Dedifferentiated amniotic fluid mesenchymal stem cell (primary cell): Measurements from ENCODE around the gene LCE1A.

Experiments used
- DNase-seq: peaks from one replicate; pipeline ENCODE4 v3.0.0-alpha.2; 2016; ENCODE audit errors: extremely low spot score

The LCE1A gene

GRCh38 chr1:152870831-152871730 is 43.8 kb downstream of the LCE1A start:
- DNase-seq = no peak

GRCh38 chr1:152871731-152872126 is 44.5 kb downstream of the LCE1A start:
- DNase-seq = no peak

- DNase-seq = no peak
Observed at GRCh38 chr1:152873495-152873894, 46.2 kb downstream of the LCE1A start.

- no peak for DNase-seq
Observed at GRCh38 chr1:152876827-152877226, 49.6 kb downstream of the LCE1A start.
